ENCODE results near the gene TDRD1. TPM values are rescaled to one million over a fixed set of nuclear protein-coding genes. Genes with fewer than 3 reads are reported as not detected.
"Not testable (repeated sequence)": the region's sequence is repeated elsewhere in the genome, so short reads cannot be mapped to it uniquely, and the experiment has no call there.

TDRD1 gene
- total RNA-seq, 1 experiment from 2014 or later, result 0.14 TPM

GRCh38 chr10:114138581-114138980 is 40.6 kb upstream of the TDRD1 start:
- no peaks in the 10 kb centered on the region for H3K36me3 ChIP-seq (ENCODE audit: control insufficient read depth, insufficient read depth, low read length)
- no peak overlapping the region for H3K27ac Mint-ChIP-seq (ENCODE audit: unreplicated experiment)

GRCh38 chr10:114140036-114140435 is 39.1 kb upstream of the TDRD1 start:
- Mint-ChIP-seq H3K27ac (ENCODE audit: unreplicated experiment) (no peak overlapping the region), H3K9me3 (ENCODE audit: unreplicated experiment) (no peaks in the 10 kb centered on the region), H3K4me3 (ENCODE audit: unreplicated experiment) (no peak overlapping the region), H3K27me3 (ENCODE audit: insufficient read depth, unreplicated experiment) (no peaks in the 10 kb centered on the region), H3K4me1 (ENCODE audit: low read depth, unreplicated experiment) (no peaks in the 10 kb centered on the region), H3K36me3 (ENCODE audit: insufficient read depth, unreplicated experiment) (peaks cover 49% of the 10 kb centered on the region)
- H3K4me1 ChIP-seq, result 0 out of 2 replicates have a peak, but pooled peaks cover 3% of the 10 kb centered on the region
- no peaks in the 10 kb centered on the region for H3K27me3 ChIP-seq (replicated peaks; ENCODE audit: control insufficient read depth, insufficient read depth, low read length)
- TF ChIP-seq CTCF (IDR thresholded peaks at IDR 0.05; ENCODE audit: insufficient read depth in 1 of 2, low read depth in 1 of 2, low read length in 1 of 2, severe bottlenecking in 1 of 2, unreplicated experiment in 1 of 2), result no peak
- ChIA-PET CTCF (no interaction called here), POLR2A (no interaction called here)
- DNase-seq, result no peak
- intact Hi-C loops (cut with micrococcal nuclease; ENCODE audit: unreplicated experiment), result no loop called here
- no peaks in the 10 kb centered on the region for H3K36me3 ChIP-seq (ENCODE audit: control insufficient read depth, insufficient read depth, low read length)
- H3K9me3 ChIP-seq, result no peaks in the 10 kb centered on the region
- BruUV-seq (replicated peaks), result no TSS peak
- no peak overlapping the region for H3K4me3 ChIP-seq (ENCODE audit: low read depth, low read length)

More at GRCh38 chr10:114138581-114138980, 40.6 kb upstream of the TDRD1 start:
- Mint-ChIP-seq H3K27me3 (ENCODE audit: insufficient read depth, unreplicated experiment) (no peaks in the 10 kb centered on the region), H3K9me3 (ENCODE audit: unreplicated experiment) (no peaks in the 10 kb centered on the region), H3K4me3 (ENCODE audit: unreplicated experiment) (no peak overlapping the region), H3K36me3 (ENCODE audit: insufficient read depth, unreplicated experiment) (peaks cover 61% of the 10 kb centered on the region), H3K4me1 (ENCODE audit: low read depth, unreplicated experiment) (no peaks in the 10 kb centered on the region)
- Histone ChIP-seq H3K9me3 (no peaks in the 10 kb centered on the region), H3K4me3 (ENCODE audit: low read depth, low read length) (no peak overlapping the region), H3K4me1 (0 out of 2 replicates have a peak, but pooled peaks cover 3% of the 10 kb centered on the region), H3K27me3 (replicated peaks; ENCODE audit: control insufficient read depth, insufficient read depth, low read length) (no peaks in the 10 kb centered on the region)
- no TSS peak for BruUV-seq (replicated peaks)
- DNase-seq, result no peak
- POLR2A ChIA-PET, result no interaction called here
- TF ChIP-seq CTCF (IDR thresholded peaks at IDR 0.05; ENCODE audit: insufficient read depth in 1 of 2, low read depth in 1 of 2, low read length in 1 of 2, severe bottlenecking in 1 of 2, unreplicated experiment in 1 of 2), result no peak
- intact Hi-C loops (cut with micrococcal nuclease; ENCODE audit: unreplicated experiment), result no loop called here
- CTCF ChIA-PET, result no interaction called here

GRCh38 chr10:114140827-114141226 is 38.3 kb upstream of the TDRD1 start:
- intact Hi-C loops (cut with micrococcal nuclease; ENCODE audit: unreplicated experiment); BruUV-seq (replicated peaks); H3K4me3 Mint-ChIP-seq (ENCODE audit: unreplicated experiment); H3K4me1 Mint-ChIP-seq (ENCODE audit: low read depth, unreplicated experiment); H3K9me3 ChIP-seq; H3K27me3 Mint-ChIP-seq (ENCODE audit: insufficient read depth, unreplicated experiment); H3K27ac Mint-ChIP-seq (ENCODE audit: unreplicated experiment); H3K4me1 ChIP-seq; H3K36me3 ChIP-seq (ENCODE audit: control insufficient read depth, insufficient read depth, low read length); CTCF ChIA-PET; H3K4me3 ChIP-seq (ENCODE audit: low read depth, low read length); H3K9me3 Mint-ChIP-seq (ENCODE audit: unreplicated experiment); H3K27me3 ChIP-seq (replicated peaks; ENCODE audit: control insufficient read depth, insufficient read depth, low read length); POLR2A ChIA-PET; DNase-seq: not testable (repeated sequence)
- H3K36me3 Mint-ChIP-seq (ENCODE audit: insufficient read depth, unreplicated experiment), result peaks cover 48% of the 10 kb centered on the region

GRCh38 chr10:114142018-114142417 is 37.1 kb upstream of the TDRD1 start:
- no peaks in the 10 kb centered on the region for H3K4me1 Mint-ChIP-seq (ENCODE audit: low read depth, unreplicated experiment)
- H3K4me3 Mint-ChIP-seq (ENCODE audit: unreplicated experiment), result no peak overlapping the region
- no peaks in the 10 kb centered on the region for H3K9me3 Mint-ChIP-seq (ENCODE audit: unreplicated experiment)
- H3K36me3 ChIP-seq (ENCODE audit: control insufficient read depth, insufficient read depth, low read length), result no peaks in the 10 kb centered on the region
- ChIA-PET POLR2A (no interaction called here), CTCF (no interaction called here)
- DNase-seq, result no peak
- peaks cover 45% of the 10 kb centered on the region for H3K36me3 Mint-ChIP-seq (ENCODE audit: insufficient read depth, unreplicated experiment)
- H3K4me1 ChIP-seq, result 0 out of 2 replicates have a peak, but pooled peaks cover 3% of the 10 kb centered on the region
- H3K4me3 ChIP-seq (ENCODE audit: low read depth, low read length), result no peak overlapping the region
- no peaks in the 10 kb centered on the region for H3K9me3 ChIP-seq
- intact Hi-C loops (cut with micrococcal nuclease; ENCODE audit: unreplicated experiment), result no loop called here
- BruUV-seq (replicated peaks), result no TSS peak
- no peaks in the 10 kb centered on the region for H3K27me3 Mint-ChIP-seq (ENCODE audit: insufficient read depth, unreplicated experiment)
- peak overlapping the region; percentile 55 for H3K27ac Mint-ChIP-seq (ENCODE audit: unreplicated experiment)
- no peaks in the 10 kb centered on the region for H3K27me3 ChIP-seq (replicated peaks; ENCODE audit: control insufficient read depth, insufficient read depth, low read length)
- no peak for TF ChIP-seq CTCF (IDR thresholded peaks at IDR 0.05; ENCODE audit: insufficient read depth in 1 of 2, low read depth in 1 of 2, low read length in 1 of 2, severe bottlenecking in 1 of 2, unreplicated experiment in 1 of 2)
